ENCODE results near the gene SHCBP1L. TPM values are rescaled to one million over a fixed set of nuclear protein-coding genes. Genes with fewer than 3 reads are reported as not detected.
"Not testable (repeated sequence)": the region's sequence is repeated elsewhere in the genome, so short reads cannot be mapped to it uniquely, and the experiment has no call there.

Gene SHCBP1L
- total RNA-seq, 1 donor from 2014 or later: under 0.01 TPM

DNA sequence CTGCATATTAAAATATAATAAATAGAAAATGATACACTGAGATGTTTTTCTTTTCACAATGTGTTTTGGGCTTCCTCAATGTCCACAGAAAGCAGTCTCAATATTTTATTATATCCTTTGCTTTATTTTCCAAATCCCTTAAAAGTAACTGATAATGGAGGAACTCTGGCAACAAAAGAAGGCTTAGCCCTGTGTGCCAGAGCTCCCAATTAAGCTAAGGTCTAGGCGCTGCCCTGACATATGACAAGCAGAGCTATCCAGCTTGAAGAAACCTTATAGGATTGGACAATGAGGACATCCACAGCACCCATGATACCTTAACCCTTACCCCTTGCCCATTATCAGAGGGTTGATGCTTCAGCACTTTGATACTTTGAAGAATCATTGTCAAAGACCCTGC, 12.9 kb upstream of the SHCBP1L start:
- Histone ChIP-seq H3K36me3 (ENCODE audit: control insufficient read depth in 3 of 3, insufficient read depth in 3 of 3, low read length in 3 of 3) (no peaks in the 10 kb centered on the region), H3K27me3 (ENCODE audit: control insufficient read depth in 3 of 3, insufficient read depth in 3 of 3, low read length in 3 of 3) (no peaks in the 10 kb centered on the region), H3K4me3 (ENCODE audit: low read length in 3 of 3) (no peak overlapping the region), H3K27ac (ENCODE audit: low read depth, low read length) (no peak overlapping the region), H3K9me3 (ENCODE audit: control insufficient read depth in 3 of 3, low read length in 3 of 3) (no peaks in the 10 kb centered on the region), H3K9ac (ENCODE audit: low read depth in 1 of 3, low read length in 3 of 3) (no peak overlapping the region), H3K4me1 (ENCODE audit: control insufficient read depth in 3 of 3, insufficient read depth in 3 of 3, low read length in 3 of 3) (peaks cover 0 to 6% (median 0%) of the 10 kb centered on the region in 3 donors)

DNA sequence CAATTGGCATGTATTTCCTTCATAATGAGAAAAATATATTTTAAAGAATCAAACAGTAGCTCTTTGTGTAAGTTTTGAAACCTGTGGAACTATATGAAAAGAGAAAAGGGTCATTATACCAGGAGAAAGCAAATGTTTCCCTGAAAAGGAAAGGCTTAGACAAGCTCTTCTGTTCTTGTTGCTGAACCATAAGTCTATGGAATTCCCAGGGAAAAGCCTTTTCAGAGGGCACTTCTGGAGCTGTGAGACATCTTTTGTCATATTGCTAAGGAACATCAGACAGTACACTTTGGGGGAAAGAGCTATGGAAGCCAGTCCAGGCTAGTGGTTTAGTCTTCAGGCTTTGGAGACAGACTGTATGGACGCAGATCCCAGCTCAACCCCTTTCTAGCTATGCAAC, 12.1 kb upstream of the SHCBP1L start:
- no peak overlapping the region for H3K4me3 ChIP-seq (ENCODE audit: low read length in 3 of 3)
- no peak overlapping the region for H3K27ac ChIP-seq (ENCODE audit: low read depth, low read length)
- H3K27me3 ChIP-seq (ENCODE audit: control insufficient read depth in 3 of 3, insufficient read depth in 3 of 3, low read length in 3 of 3): no peaks in the 10 kb centered on the region
- H3K4me1 ChIP-seq (ENCODE audit: control insufficient read depth in 3 of 3, insufficient read depth in 3 of 3, low read length in 3 of 3): peaks cover 0 to 6% (median 0%) of the 10 kb centered on the region in 3 donors
- H3K9me3 ChIP-seq (ENCODE audit: control insufficient read depth in 3 of 3, low read length in 3 of 3): no peaks in the 10 kb centered on the region
- H3K9ac ChIP-seq (ENCODE audit: low read depth in 1 of 3, low read length in 3 of 3): no peak overlapping the region
- H3K36me3 ChIP-seq (ENCODE audit: control insufficient read depth in 3 of 3, insufficient read depth in 3 of 3, low read length in 3 of 3): no peaks in the 10 kb centered on the region

DNA sequence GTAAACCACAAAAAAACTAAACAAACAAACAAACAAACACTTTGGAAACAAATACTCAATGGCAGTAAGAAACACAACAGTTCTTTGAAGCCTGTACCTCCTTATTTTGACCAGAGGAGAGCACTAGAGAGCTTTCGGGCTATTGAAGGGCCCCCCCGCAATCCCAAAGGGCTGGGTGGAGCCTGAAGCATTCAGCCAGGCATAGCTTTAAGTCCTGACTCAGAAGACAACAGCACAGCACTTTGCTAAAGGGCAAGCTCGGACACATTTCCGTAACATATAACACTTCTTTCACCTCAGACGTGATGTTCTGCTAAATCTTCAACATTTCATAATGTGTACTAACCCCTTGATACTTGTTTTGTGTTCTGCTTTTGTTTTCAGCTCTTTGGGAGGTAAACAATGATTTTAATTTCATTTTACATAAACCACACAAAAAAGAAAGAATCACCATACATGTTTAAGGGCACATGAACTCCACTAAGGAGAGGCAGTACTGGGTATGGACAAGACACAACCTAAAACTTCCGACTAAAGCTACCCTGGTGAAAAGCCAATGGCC, 9.7 kb upstream of the SHCBP1L start:
- Histone ChIP-seq H3K27ac (ENCODE audit: low read depth, low read length) (peak overlapping the region; percentile 71), H3K4me1 (ENCODE audit: control insufficient read depth in 3 of 3, insufficient read depth in 3 of 3, low read length in 3 of 3) (peaks cover 0 to 6% (median 0%) of the 10 kb centered on the region in 3 donors), H3K4me3 (ENCODE audit: low read length in 3 of 3) (peak overlapping the region; percentile 47 to 78 (median 63)), H3K9me3 (ENCODE audit: control insufficient read depth in 3 of 3, low read length in 3 of 3) (no peaks in the 10 kb centered on the region), H3K9ac (ENCODE audit: low read depth in 1 of 3, low read length in 3 of 3) (peak overlapping the region; percentile 9 to 69 (median 67)), H3K27me3 (ENCODE audit: control insufficient read depth in 3 of 3, insufficient read depth in 3 of 3, low read length in 3 of 3) (no peaks in the 10 kb centered on the region), H3K36me3 (ENCODE audit: control insufficient read depth in 3 of 3, insufficient read depth in 3 of 3, low read length in 3 of 3) (no peaks in the 10 kb centered on the region)

DNA sequence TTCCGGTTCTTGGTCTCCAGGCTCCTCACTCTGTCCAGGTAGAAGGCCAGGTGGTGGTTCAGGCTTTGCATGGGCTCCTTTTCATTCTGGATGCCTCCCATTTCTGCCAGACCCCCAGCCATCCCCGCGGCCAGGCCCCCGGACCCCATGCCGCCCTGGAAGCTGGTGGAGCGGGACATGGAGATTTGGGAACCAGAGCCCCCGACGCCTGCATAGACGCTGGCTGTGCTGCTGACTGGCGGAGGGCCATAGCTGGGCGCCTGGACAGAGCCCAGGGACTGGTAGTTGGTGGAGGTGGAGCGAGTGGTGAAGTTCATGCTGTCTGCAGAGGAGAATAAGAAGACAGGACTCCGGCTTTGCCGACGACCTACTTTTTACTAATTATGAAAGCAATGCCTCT, 7.1 kb upstream of the SHCBP1L start:
- no peak overlapping the region for H3K4me3 ChIP-seq (ENCODE audit: low read length in 3 of 3)
- no peaks in the 10 kb centered on the region for H3K27me3 ChIP-seq (ENCODE audit: control insufficient read depth in 3 of 3, insufficient read depth in 3 of 3, low read length in 3 of 3)
- peaks cover 0 to 6% (median 0%) of the 10 kb centered on the region in 3 donors for H3K4me1 ChIP-seq (ENCODE audit: control insufficient read depth in 3 of 3, insufficient read depth in 3 of 3, low read length in 3 of 3)
- no peaks in the 10 kb centered on the region for H3K9me3 ChIP-seq (ENCODE audit: control insufficient read depth in 3 of 3, low read length in 3 of 3)
- H3K9ac ChIP-seq (ENCODE audit: low read depth in 1 of 3, low read length in 3 of 3): no peak overlapping the region
- no peak overlapping the region for H3K27ac ChIP-seq (ENCODE audit: low read depth, low read length)
- no peaks in the 10 kb centered on the region for H3K36me3 ChIP-seq (ENCODE audit: control insufficient read depth in 3 of 3, insufficient read depth in 3 of 3, low read length in 3 of 3)

DNA sequence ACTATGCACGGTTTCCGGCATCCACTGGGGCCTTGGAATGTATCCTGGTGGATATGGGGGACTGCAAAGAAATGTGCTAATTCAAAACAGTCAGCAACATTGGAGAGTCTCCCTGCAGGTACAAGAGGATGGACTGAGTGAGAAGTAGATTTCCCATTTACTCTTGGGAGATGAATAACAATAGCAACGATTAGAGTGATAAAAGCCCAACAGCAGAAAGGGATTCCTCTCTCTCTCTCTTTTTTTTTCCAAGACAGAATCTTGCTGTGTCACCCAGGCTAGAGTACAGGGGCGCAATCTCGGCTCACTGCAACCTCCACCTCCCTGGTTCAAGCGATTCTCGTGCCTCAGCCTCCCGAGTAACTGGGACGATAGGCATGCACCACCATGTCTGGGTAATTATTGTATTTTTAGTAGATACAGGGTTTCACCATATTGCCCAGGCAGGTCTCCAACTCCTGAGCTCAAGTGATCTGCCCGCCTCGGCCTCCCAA, 5.0 kb upstream of the SHCBP1L start:
- no peak overlapping the region for H3K4me3 ChIP-seq (ENCODE audit: low read length in 3 of 3)
- no peaks in the 10 kb centered on the region for H3K9me3 ChIP-seq (ENCODE audit: control insufficient read depth in 3 of 3, low read length in 3 of 3)

DNA sequence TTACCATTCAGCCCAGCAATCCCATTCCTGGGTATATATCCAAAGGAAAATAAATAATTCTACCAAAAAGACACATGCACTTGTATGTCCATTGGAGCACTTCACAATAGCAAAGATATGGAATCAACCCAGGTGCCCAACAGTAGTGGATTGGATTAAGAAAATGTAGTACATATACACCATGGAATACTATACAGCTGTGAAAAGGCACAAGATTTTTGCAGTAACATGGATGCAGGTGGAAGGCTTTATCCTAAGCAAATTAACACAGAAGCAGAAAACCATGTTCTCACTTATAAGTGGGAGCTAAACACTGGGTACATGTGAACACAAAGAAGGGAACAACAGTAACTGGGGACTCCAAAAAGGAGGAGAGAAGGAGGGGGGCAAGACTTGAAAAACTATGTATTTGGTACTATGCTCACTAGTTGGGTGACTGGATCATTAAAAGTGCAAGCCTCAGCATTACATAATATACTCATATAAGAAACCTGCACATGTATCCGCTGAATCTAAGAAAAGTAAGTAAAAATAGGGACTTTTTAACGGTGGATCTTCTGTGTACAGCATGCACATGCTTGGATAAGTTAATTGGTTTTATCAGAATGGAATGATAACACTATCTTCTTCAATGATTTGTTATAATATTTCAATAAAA, 3.9 kb upstream of the SHCBP1L start:
- peaks cover 7 to 9% (median 8%) of the 10 kb centered on the region in 3 donors for H3K27me3 ChIP-seq (ENCODE audit: control insufficient read depth in 3 of 3, insufficient read depth in 3 of 3, low read length in 3 of 3)
- H3K4me1 ChIP-seq (ENCODE audit: control insufficient read depth in 3 of 3, insufficient read depth in 3 of 3, low read length in 3 of 3): no peaks in the 10 kb centered on the region
- H3K27ac ChIP-seq (ENCODE audit: low read depth, low read length): no peak overlapping the region
- no peaks in the 10 kb centered on the region for H3K9me3 ChIP-seq (ENCODE audit: control insufficient read depth in 3 of 3, low read length in 3 of 3)
- H3K4me3 ChIP-seq (ENCODE audit: low read length in 3 of 3): no peak overlapping the region
- H3K36me3 ChIP-seq (ENCODE audit: control insufficient read depth in 3 of 3, insufficient read depth in 3 of 3, low read length in 3 of 3): no peaks in the 10 kb centered on the region
- no peak overlapping the region for H3K9ac ChIP-seq (ENCODE audit: low read depth in 1 of 3, low read length in 3 of 3)

More for the DNA sequence above, 5.0 kb upstream of the SHCBP1L start:
- peaks cover under 1 to 1% (median under 1%) of the 10 kb centered on the region in 3 donors for H3K27me3 ChIP-seq (ENCODE audit: control insufficient read depth in 3 of 3, insufficient read depth in 3 of 3, low read length in 3 of 3)
- no peaks in the 10 kb centered on the region for H3K36me3 ChIP-seq (ENCODE audit: control insufficient read depth in 3 of 3, insufficient read depth in 3 of 3, low read length in 3 of 3)
- peaks cover 0 to 3% (median 0%) of the 10 kb centered on the region in 3 donors for H3K4me1 ChIP-seq (ENCODE audit: control insufficient read depth in 3 of 3, insufficient read depth in 3 of 3, low read length in 3 of 3)
- H3K27ac ChIP-seq (ENCODE audit: low read depth, low read length): no peak overlapping the region
- H3K9ac ChIP-seq (ENCODE audit: low read depth in 1 of 3, low read length in 3 of 3): no peak overlapping the region

DNA sequence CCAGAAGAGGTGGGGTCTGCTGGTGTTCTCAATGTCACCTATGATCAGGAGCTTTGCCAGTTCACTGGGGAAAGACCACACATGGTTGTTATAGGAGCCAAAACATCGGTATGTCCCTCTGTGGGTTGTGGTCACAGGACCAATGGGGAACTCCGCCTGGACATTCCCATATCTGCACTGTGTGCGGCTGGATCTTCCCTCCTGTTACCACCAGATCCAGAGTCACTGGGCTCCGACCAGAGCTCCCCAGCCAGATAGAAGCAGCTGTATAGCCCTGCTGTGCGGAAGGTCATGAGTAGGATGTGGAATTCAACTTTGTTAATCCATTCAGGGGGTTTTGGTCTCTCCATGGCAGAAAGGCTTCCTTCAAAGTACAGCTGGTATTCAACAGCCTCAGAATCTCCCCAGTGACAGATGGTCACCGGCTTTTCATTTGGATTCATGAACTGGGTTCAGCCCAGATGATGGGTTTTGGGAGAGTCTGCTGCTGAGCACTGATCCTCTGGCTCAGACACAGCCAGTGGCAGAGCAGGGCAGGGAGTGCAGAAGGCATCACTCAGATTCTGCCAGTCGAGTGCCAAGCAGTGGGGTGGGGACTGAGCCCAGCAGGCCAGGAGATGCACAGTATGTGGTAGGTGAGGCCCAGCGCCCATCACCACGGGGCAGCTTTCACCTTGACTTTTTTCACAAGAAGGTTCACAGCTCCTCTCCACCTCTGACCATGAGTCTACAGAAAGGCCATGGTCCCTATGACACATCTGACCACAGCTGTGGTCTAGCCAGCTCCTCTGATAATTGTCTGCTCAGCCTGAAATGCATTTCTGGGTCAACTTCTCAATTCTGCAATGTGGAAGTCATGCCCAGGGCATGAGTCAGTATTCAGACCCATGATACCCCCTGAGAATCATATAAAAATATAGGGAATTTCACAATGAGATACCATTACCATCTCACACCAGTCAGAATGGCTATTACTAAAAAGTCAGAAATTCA, 2.9 kb upstream of the SHCBP1L start:
- no peak overlapping the region for H3K9ac ChIP-seq (ENCODE audit: low read depth in 1 of 3, low read length in 3 of 3)

DNA sequence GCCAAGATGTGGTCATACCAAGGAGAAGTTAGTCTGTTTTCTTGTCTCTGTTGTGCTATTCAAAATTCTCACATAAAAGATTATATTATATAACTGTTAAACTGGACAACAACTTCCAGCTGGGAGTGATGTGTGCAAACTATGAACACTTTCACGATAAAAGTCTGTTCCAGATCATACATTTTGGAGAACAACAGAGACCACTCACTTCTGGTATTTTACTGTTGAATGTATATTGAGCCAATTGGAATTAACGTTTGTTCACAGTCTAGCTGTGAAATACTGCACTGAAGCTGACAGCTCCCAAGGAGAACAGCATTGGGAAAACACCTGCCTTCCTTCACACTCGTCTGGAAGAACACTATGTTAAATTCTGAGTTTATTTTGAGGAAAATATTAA, 860 bp upstream of the SHCBP1L start:
- no peak overlapping the region for H3K9ac ChIP-seq (ENCODE audit: low read depth in 1 of 3, low read length in 3 of 3)
- H3K9me3 ChIP-seq (ENCODE audit: control insufficient read depth in 3 of 3, low read length in 3 of 3): no peaks in the 10 kb centered on the region
- H3K4me3 ChIP-seq (ENCODE audit: low read length in 3 of 3): no peak overlapping the region
- H3K36me3 ChIP-seq (ENCODE audit: control insufficient read depth in 3 of 3, insufficient read depth in 3 of 3, low read length in 3 of 3): no peaks in the 10 kb centered on the region
- peaks cover 7 to 9% (median 8%) of the 10 kb centered on the region in 3 donors for H3K27me3 ChIP-seq (ENCODE audit: control insufficient read depth in 3 of 3, insufficient read depth in 3 of 3, low read length in 3 of 3)
- no peak overlapping the region for H3K27ac ChIP-seq (ENCODE audit: low read depth, low read length)
- H3K4me1 ChIP-seq (ENCODE audit: control insufficient read depth in 3 of 3, insufficient read depth in 3 of 3, low read length in 3 of 3): no peaks in the 10 kb centered on the region

More for the DNA sequence above, 2.9 kb upstream of the SHCBP1L start:
- H3K4me3 ChIP-seq (ENCODE audit: low read length in 3 of 3): no peak overlapping the region
- no peaks in the 10 kb centered on the region for H3K9me3 ChIP-seq (ENCODE audit: control insufficient read depth in 3 of 3, low read length in 3 of 3)
- no peaks in the 10 kb centered on the region for H3K36me3 ChIP-seq (ENCODE audit: control insufficient read depth in 3 of 3, insufficient read depth in 3 of 3, low read length in 3 of 3)
- peaks cover 7 to 9% (median 8%) of the 10 kb centered on the region in 3 donors for H3K27me3 ChIP-seq (ENCODE audit: control insufficient read depth in 3 of 3, insufficient read depth in 3 of 3, low read length in 3 of 3)
- no peaks in the 10 kb centered on the region for H3K4me1 ChIP-seq (ENCODE audit: control insufficient read depth in 3 of 3, insufficient read depth in 3 of 3, low read length in 3 of 3)
- peak overlapping the region; percentile 12 for H3K27ac ChIP-seq (ENCODE audit: low read depth, low read length)

DNA sequence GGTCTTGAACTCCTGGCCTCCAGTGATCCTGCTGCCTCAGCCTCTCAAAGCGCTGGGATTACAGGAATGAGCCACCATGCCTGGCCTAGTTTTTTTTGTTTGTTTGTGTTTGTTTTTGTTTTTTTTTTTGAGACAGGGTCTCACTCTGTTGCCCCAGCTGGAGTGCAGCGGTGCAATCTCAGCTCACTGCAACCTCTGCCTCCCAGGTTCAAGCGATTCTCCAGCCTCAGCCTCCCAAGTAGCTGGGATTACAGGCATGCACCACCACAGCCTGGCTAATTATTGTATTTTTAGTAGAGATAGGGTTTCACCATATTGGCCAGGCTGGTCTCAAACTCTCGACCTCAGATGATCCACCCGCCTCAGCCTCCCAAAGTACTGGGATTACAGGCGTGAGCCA, 9.6 kb downstream of the SHCBP1L start:
- not testable (repeated sequence) for H3K27me3 ChIP-seq (ENCODE audit: control insufficient read depth in 3 of 3, insufficient read depth in 3 of 3, low read length in 3 of 3); H3K4me3 ChIP-seq (ENCODE audit: low read length in 3 of 3); H3K4me1 ChIP-seq (ENCODE audit: control insufficient read depth in 3 of 3, insufficient read depth in 3 of 3, low read length in 3 of 3); H3K36me3 ChIP-seq (ENCODE audit: control insufficient read depth in 3 of 3, insufficient read depth in 3 of 3, low read length in 3 of 3); H3K27ac ChIP-seq (ENCODE audit: low read depth, low read length); H3K9ac ChIP-seq (ENCODE audit: low read depth in 1 of 3, low read length in 3 of 3); H3K9me3 ChIP-seq (ENCODE audit: control insufficient read depth in 3 of 3, low read length in 3 of 3)
